HepG2 (cell line): Measurements from ENCODE around the gene GRK4. TPM values are rescaled to one million over a fixed set of nuclear protein-coding genes. Genes with fewer than 3 reads are reported as not detected.

Experiments
- FIP1L1 ChIP-seq: fragments of 200-400 bp; formaldehyde crosslinking; IDR thresholded peaks from 2 replicates; pipeline ENCODE4 v1.6.1; 2018; ENCODE audit warnings: low read depth, mild to moderate bottlenecking, low read length, moderate library complexity, borderline replicate concordance; ENCODE audit not compliant: insufficient read depth
- HDAC1 ChIP-seq: sonication (generic); formaldehyde crosslinking; IDR thresholded peaks from 2 replicates; pipeline ENCODE4 v1.5.1; 2020; ENCODE audit warnings: mild to moderate bottlenecking, missing genetic modification reagents
- HMG20A ChIP-seq: IDR thresholded peaks from 2 replicates; pipeline ENCODE4 v1.6.1; 2016; ENCODE audit warnings: borderline replicate concordance
- NFIB ChIP-seq: sonication (generic); formaldehyde crosslinking; IDR thresholded peaks from 2 replicates; pipeline ENCODE4 v1.9.0; 2021; ENCODE audit warnings: missing genetic modification reagents, mild to moderate bottlenecking, borderline replicate concordance
- ONECUT2 ChIP-seq: sonication (generic); formaldehyde crosslinking; IDR thresholded peaks from 2 replicates; pipeline ENCODE4 v1.4.0; 2020; ENCODE audit warnings: missing genetic modification reagents
- ZBTB42 ChIP-seq: sonication (generic); formaldehyde crosslinking; IDR thresholded peaks from 2 replicates; pipeline ENCODE4 v1.5.0; 2020; ENCODE audit warnings: mild to moderate bottlenecking, missing genetic modification reagents
- ZBTB8A ChIP-seq: sonication (generic); formaldehyde crosslinking; IDR thresholded peaks from 2 replicates; pipeline ENCODE4 v1.4.0; 2020; ENCODE audit warnings: mild to moderate bottlenecking, low read depth, missing genetic modification reagents, borderline replicate concordance
- ZNF274 ChIP-seq: sonication (generic); formaldehyde crosslinking; IDR thresholded peaks from 2 replicates; pipeline ENCODE4 v1.5.1; 2020; ENCODE audit warnings: mild to moderate bottlenecking, missing genetic modification reagents
- ZNF432 ChIP-seq: sonication (generic); formaldehyde crosslinking; IDR thresholded peaks from 2 replicates; pipeline ENCODE4 v1.5.0; 2020; ENCODE audit warnings: missing genetic modification reagents, mild to moderate bottlenecking, borderline replicate concordance
- ZNF577 ChIP-seq: sonication (generic); formaldehyde crosslinking; IDR thresholded peaks from 2 replicates; pipeline ENCODE4 v1.4.0; 2020; ENCODE audit warnings: mild to moderate bottlenecking, low read depth, missing genetic modification reagents, borderline replicate concordance
- polyA plus RNA-seq, 8 experiments: library from polyadenylated mRNA; depleted of rRNA in 3 of 8; stranded (reverse) in 7 of 8; unstranded in 1 of 8; fragments of >200 nt; fragmentation: Illumina TruSeq in 4 of 8; extraction: Trizol in 4 of 8; gene quantifications; 2 replicates each; pipeline versions ENCODE4 v1.2.1 to v1.2.3, GENCODE V29; 2011 to 2016; ENCODE audit warnings: low read depth in 4 of 8, missing spikeins in 1 of 8, mixed read lengths in 1 of 8; ENCODE audit not compliant: insufficient read depth in 1 of 8
- total RNA-seq, 5 experiments: library from RNA; depleted of rRNA; stranded (reverse); fragments of >200 nt; fragmentation: Illumina TruSeq; extraction: Trizol; gene quantifications; 2 replicates each; pipeline ENCODE4 v1.2.3, GENCODE V29; 2016; ENCODE audit warnings: low read depth in 1 of 5
- TF ChIP-seq, protein P1 (sequence below): sonication (generic); formaldehyde crosslinking; IDR thresholded peaks from 2 replicates; pipeline ENCODE4 v1.4.0; 2020; ENCODE audit warnings: missing genetic modification reagents
- TF ChIP-seq, protein P2 (sequence below): sonication (generic); formaldehyde crosslinking; IDR thresholded peaks from 2 replicates; pipeline ENCODE4 v1.4.0; 2020; ENCODE audit warnings: missing genetic modification reagents, borderline replicate concordance
- TF ChIP-seq, protein P3 (sequence below): sonication (generic); formaldehyde crosslinking; IDR thresholded peaks from 2 replicates; pipeline ENCODE4 v1.4.0; 2020; ENCODE audit warnings: missing genetic modification reagents, borderline replicate concordance
- TF ChIP-seq, protein P4 (sequence below): sonication (generic); formaldehyde crosslinking; IDR thresholded peaks from 2 replicates; pipeline ENCODE4 v1.8.1; 2023; ENCODE audit warnings: mild to moderate bottlenecking, missing genetic modification reagents

Gene GRK4
- total and polyA plus RNA-seq, 2 of the 13 experiments (the other 11 are each of a cell fraction or from before 2014, with no cell fraction given) = 1.8 to 2.0 TPM

DNA sequence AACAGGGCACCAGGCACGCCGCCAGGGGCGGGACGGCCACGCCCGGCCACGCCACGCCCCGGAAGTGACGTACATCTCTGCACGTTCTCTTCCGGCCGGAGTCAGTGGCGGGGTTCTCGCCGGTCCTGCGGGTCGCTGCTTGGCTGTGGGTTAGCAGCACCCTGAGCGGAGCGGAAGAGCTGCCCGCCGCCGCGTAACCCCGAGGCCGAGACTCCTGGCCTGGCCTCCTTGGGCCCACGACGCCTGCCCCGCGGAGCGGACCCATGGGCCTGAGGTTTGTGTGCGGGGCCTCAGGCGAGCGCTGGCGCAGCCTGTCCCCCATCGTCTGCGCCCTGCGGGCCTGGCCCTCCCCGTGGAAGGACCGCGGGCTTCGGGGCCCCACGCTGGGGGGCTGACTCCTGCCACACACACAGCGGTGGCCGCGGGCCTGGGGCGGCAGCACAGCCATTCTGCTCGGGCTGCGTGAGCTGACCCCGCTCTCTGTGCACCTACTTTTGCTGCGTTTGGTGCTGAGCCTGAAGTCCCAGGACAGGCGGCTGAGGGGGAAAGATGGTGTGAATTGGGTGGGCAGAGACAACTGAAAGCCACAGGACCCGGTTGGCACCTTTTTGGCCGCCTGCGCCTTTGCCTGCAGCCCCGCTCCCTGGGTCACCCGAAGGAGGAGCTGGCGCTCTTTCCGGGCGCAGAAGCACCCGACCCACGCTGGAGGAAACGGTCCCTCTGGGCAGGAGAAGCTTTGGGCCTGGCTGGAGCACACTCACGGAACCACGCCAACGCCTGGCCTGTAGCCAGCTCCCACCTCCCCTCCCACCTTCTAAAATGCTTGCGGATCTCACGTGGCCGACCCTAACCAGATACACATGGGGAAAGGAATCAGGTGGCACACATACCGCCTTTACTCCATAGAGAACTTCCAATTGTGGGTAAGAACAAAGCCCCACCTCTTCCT, 28.3 kb upstream of the GRK4 start (continued):
- TF ChIP-seq HDAC1 (peak; percentile 68; the same call in 1 of the 2 replicates), ONECUT2 (CRISPR knock-in tag) (no peak), ZBTB8A (CRISPR knock-in tag) (no peak), ZBTB42 (CRISPR knock-in tag) (0 out of 2 replicates have a peak, but pooled peaks have one; percentile 57), ZNF577 (CRISPR knock-in tag) (no peak), NFIB (CRISPR knock-in tag) (no peak), ZNF274 (peak; percentile 70; the same call in 1 of the 2 replicates), FIP1L1 (no peak), ZNF432 (CRISPR knock-in tag) (no peak), HMG20A (CRISPR knock-in tag) (no peak)
- TF ChIP-seq, protein P1, sequence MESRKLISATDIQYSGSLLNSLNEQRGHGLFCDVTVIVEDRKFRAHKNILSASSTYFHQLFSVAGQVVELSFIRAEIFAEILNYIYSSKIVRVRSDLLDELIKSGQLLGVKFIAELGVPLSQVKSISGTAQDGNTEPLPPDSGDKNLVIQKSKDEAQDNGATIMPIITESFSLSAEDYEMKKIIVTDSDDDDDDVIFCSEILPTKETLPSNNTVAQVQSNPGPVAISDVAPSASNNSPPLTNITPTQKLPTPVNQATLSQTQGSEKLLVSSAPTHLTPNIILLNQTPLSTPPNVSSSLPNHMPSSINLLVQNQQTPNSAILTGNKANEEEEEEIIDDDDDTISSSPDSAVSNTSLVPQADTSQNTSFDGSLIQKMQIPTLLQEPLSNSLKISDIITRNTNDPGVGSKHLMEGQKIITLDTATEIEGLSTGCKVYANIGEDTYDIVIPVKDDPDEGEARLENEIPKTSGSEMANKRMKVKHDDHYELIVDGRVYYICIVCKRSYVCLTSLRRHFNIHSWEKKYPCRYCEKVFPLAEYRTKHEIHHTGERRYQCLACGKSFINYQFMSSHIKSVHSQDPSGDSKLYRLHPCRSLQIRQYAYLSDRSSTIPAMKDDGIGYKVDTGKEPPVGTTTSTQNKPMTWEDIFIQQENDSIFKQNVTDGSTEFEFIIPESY (CRISPR knock-in tag) = no peak
- TF ChIP-seq, protein P2, sequence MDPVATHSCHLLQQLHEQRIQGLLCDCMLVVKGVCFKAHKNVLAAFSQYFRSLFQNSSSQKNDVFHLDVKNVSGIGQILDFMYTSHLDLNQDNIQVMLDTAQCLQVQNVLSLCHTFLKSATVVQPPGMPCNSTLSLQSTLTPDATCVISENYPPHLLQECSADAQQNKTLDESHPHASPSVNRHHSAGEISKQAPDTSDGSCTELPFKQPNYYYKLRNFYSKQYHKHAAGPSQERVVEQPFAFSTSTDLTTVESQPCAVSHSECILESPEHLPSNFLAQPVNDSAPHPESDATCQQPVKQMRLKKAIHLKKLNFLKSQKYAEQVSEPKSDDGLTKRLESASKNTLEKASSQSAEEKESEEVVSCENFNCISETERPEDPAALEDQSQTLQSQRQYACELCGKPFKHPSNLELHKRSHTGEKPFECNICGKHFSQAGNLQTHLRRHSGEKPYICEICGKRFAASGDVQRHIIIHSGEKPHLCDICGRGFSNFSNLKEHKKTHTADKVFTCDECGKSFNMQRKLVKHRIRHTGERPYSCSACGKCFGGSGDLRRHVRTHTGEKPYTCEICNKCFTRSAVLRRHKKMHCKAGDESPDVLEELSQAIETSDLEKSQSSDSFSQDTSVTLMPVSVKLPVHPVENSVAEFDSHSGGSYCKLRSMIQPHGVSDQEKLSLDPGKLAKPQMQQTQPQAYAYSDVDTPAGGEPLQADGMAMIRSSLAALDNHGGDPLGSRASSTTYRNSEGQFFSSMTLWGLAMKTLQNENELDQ = no peak
- TF ChIP-seq, protein P3, sequence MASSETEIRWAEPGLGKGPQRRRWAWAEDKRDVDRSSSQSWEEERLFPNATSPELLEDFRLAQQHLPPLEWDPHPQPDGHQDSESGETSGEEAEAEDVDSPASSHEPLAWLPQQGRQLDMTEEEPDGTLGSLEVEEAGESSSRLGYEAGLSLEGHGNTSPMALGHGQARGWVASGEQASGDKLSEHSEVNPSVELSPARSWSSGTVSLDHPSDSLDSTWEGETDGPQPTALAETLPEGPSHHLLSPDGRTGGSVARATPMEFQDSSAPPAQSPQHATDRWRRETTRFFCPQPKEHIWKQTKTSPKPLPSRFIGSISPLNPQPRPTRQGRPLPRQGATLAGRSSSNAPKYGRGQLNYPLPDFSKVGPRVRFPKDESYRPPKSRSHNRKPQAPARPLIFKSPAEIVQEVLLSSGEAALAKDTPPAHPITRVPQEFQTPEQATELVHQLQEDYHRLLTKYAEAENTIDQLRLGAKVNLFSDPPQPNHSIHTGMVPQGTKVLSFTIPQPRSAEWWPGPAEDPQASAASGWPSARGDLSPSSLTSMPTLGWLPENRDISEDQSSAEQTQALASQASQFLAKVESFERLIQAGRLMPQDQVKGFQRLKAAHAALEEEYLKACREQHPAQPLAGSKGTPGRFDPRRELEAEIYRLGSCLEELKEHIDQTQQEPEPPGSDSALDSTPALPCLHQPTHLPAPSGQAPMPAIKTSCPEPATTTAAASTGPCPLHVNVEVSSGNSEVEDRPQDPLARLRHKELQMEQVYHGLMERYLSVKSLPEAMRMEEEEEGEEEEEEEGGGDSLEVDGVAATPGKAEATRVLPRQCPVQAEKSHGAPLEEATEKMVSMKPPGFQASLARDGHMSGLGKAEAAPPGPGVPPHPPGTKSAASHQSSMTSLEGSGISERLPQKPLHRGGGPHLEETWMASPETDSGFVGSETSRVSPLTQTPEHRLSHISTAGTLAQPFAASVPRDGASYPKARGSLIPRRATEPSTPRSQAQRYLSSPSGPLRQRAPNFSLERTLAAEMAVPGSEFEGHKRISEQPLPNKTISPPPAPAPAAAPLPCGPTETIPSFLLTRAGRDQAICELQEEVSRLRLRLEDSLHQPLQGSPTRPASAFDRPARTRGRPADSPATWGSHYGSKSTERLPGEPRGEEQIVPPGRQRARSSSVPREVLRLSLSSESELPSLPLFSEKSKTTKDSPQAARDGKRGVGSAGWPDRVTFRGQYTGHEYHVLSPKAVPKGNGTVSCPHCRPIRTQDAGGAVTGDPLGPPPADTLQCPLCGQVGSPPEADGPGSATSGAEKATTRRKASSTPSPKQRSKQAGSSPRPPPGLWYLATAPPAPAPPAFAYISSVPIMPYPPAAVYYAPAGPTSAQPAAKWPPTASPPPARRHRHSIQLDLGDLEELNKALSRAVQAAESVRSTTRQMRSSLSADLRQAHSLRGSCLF (CRISPR knock-in tag) = no peak
- TF ChIP-seq, protein P4, sequence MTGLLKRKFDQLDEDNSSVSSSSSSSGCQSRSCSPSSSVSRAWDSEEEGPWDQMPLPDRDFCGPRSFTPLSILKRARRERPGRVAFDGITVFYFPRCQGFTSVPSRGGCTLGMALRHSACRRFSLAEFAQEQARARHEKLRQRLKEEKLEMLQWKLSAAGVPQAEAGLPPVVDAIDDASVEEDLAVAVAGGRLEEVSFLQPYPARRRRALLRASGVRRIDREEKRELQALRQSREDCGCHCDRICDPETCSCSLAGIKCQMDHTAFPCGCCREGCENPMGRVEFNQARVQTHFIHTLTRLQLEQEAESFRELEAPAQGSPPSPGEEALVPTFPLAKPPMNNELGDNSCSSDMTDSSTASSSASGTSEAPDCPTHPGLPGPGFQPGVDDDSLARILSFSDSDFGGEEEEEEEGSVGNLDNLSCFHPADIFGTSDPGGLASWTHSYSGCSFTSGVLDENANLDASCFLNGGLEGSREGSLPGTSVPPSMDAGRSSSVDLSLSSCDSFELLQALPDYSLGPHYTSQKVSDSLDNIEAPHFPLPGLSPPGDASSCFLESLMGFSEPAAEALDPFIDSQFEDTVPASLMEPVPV (CRISPR knock-in tag) = peak; percentile 51; the same call in 1 of the 2 replicates
